H1 (cell line): ENCODE results near the gene AURKB. TPM values are rescaled to one million over a fixed set of nuclear protein-coding genes. Genes with fewer than 3 reads are reported as not detected.
"Not testable (repeated sequence)": the region's sequence is repeated elsewhere in the genome, so short reads cannot be mapped to it uniquely, and the experiment has no call there.

Experiments
- CTCF ChIA-PET: fragments of 300-600 bp; sonication (Branson Sonifier 250); formaldehyde crosslinking; loops from one replicate; lab custom pipeline; 2021; ENCODE audit not compliant: partially characterized antibody; lab: Charles Lee
- POLR2A ChIA-PET: fragments of 300-600 bp; sonication (Branson Sonifier 250); formaldehyde crosslinking; loops from one replicate; lab custom pipeline; 2021; ENCODE audit warnings: inconsistent platforms; ENCODE audit not compliant: partially characterized antibody; lab: Charles Lee
- DNase-seq, 2 experiments: peaks; one replicate each; pipeline versions ENCODE4 v3.0.0 to v3.0.0-alpha.2; 2010 to 2022; ENCODE audit warnings: low spot score in 2 of 2, low read depth in 1 of 2, mixed read lengths in 1 of 2
- FAIRE-seq: peaks from 2 replicates; lab custom pipeline; 2011; peaks lifted over from hg19 to GRCh38; lab: Jason Lieb, UNC
- H2AFZ ChIP-seq: 2 replicates; pipeline ENCODE4 v1.8.1; 2012; ENCODE audit warnings: low read length, inconsistent platforms
- H2AK5ac ChIP-seq: 2 replicates; pipeline ENCODE4 v1.6.1; 2013; ENCODE audit warnings: low read depth, low read length
- H2BK120ac ChIP-seq: replicated peaks from 2 replicates; pipeline ENCODE3; 2013; ENCODE audit warnings: low read depth, low read length, inconsistent platforms
- H2BK12ac ChIP-seq: 2 replicates; pipeline ENCODE4 v1.6.1; 2013; ENCODE audit warnings: low read depth, low read length
- H2BK15ac ChIP-seq: 2 replicates; pipeline ENCODE4 v1.6.1; 2013; ENCODE audit warnings: low read length
- H2BK20ac ChIP-seq: 2 replicates; pipeline ENCODE4 v1.6.1; 2013; ENCODE audit warnings: low read length
- H2BK5ac ChIP-seq: 2 replicates; pipeline ENCODE4 v1.6.1; 2013; ENCODE audit warnings: low read depth, low read length
- H3K14ac ChIP-seq: 2 replicates; pipeline ENCODE4 v1.6.1; 2013; ENCODE audit warnings: inconsistent platforms; ENCODE audit not compliant: insufficient read length
- H3K18ac ChIP-seq: 2 replicates; pipeline ENCODE4 v1.6.1; 2013; ENCODE audit warnings: low read length; ENCODE audit errors: extremely low read depth
- H3K23ac ChIP-seq: 2 replicates; pipeline ENCODE4 v1.6.1; 2013; ENCODE audit warnings: inconsistent platforms; ENCODE audit not compliant: insufficient read length
- H3K23me2 ChIP-seq: 2 replicates; pipeline ENCODE4 v1.6.1; 2013; ENCODE audit warnings: low read depth, low read length
- H3K27ac ChIP-seq: 2 replicates; pipeline ENCODE4 v1.6.1; 2011; ENCODE audit warnings: low read depth, low read length, inconsistent platforms
- H3K27me3 ChIP-seq, 4 experiments: replicated peaks in 1 of 4; 1 replicate in 1 of 4; 2 replicates in 3 of 4; pipeline versions ENCODE4 v1.6.1 to v1.8.1; 2011 to 2013; ENCODE audit warnings: low read length in 3 of 4, mild to moderate bottlenecking in 3 of 4, inconsistent platforms in 2 of 4, mixed read lengths in 2 of 4, moderate library complexity in 1 of 4; ENCODE audit not compliant: control insufficient read depth in 3 of 4, insufficient read depth in 3 of 4; ENCODE audit errors: extremely low read depth in 1 of 4
- H3K36me3 ChIP-seq, 4 experiments: 2 replicates each; pipeline versions ENCODE4 v1.6.1 to v1.8.1; 2011 to 2013; ENCODE audit warnings: mild to moderate bottlenecking in 4 of 4, low read length in 3 of 4, moderate library complexity in 2 of 4, control low read depth in 1 of 4, inconsistent platforms in 1 of 4; ENCODE audit not compliant: insufficient read depth in 4 of 4, control insufficient read depth in 2 of 4
- H3K4ac ChIP-seq: replicated peaks from 2 replicates; pipeline ENCODE3; 2013; ENCODE audit warnings: low read length, low read depth, mixed read lengths, inconsistent platforms; ENCODE audit not compliant: insufficient read length
- H3K4me1 ChIP-seq, 4 experiments: replicated peaks in 1 of 4; 1 replicate in 1 of 4; 2 replicates in 3 of 4; pipeline versions ENCODE4 v1.6.1 to v1.8.1; 2011 to 2013; ENCODE audit warnings: low read length in 3 of 4, inconsistent platforms in 2 of 4, mixed read lengths in 1 of 4; ENCODE audit not compliant: insufficient read depth in 4 of 4, control insufficient read depth in 3 of 4
- H3K4me2 ChIP-seq, 2 experiments: 2 replicates each; pipeline versions ENCODE4 v1.6.1 to v1.8.1; 2011 to 2013; ENCODE audit warnings: low read depth in 2 of 2, low read length in 2 of 2, control low read depth in 1 of 2, inconsistent platforms in 1 of 2, mild to moderate bottlenecking in 1 of 2; ENCODE audit not compliant: insufficient read depth in 1 of 2
- H3K4me3 ChIP-seq, 4 experiments: fragments of 200-600, 300-600 bp in 1 of 4; sonication (generic), shearing (Covaris generic), sonication (Bioruptor Twin) in 1 of 4; 2 replicates each; pipeline versions ENCODE4 v1.5.1 to v1.8.1; 2011 to 2016; ENCODE audit warnings: low read length in 4 of 4, low read depth in 3 of 4, control low read depth in 2 of 4, inconsistent platforms in 2 of 4, mild to moderate bottlenecking in 2 of 4, mixed read lengths in 1 of 4, moderate library complexity in 1 of 4; ENCODE audit not compliant: insufficient read depth in 2 of 4; ENCODE audit errors: extremely low read depth in 1 of 4
- H3K56ac ChIP-seq: replicated peaks from 2 replicates; pipeline ENCODE3; 2013; ENCODE audit warnings: low read depth, mild to moderate bottlenecking, mixed read lengths, low read length, inconsistent platforms; ENCODE audit not compliant: insufficient read length
- H3K79me1 ChIP-seq: 2 replicates; pipeline ENCODE4 v1.6.1; 2013; ENCODE audit warnings: low read depth, low read length, control low read depth
- H3K79me2 ChIP-seq, 2 experiments: 2 replicates each; pipeline versions ENCODE4 v1.6.1 to v1.8.1; 2012 to 2013; ENCODE audit warnings: low read length in 2 of 2, mild to moderate bottlenecking in 2 of 2, inconsistent platforms in 1 of 2; ENCODE audit not compliant: insufficient read depth in 2 of 2, control insufficient read depth in 1 of 2
- H3K9ac ChIP-seq, 4 experiments: replicated peaks in 1 of 4; 1 replicate in 1 of 4; 2 replicates in 3 of 4; pipeline versions ENCODE4 v1.6.1 to v1.8.1; 2011 to 2013; ENCODE audit warnings: low read depth in 3 of 4, low read length in 3 of 4, control low read depth in 2 of 4, mild to moderate bottlenecking in 2 of 4, moderate library complexity in 2 of 4, inconsistent platforms in 1 of 4; ENCODE audit errors: extremely low read depth in 1 of 4
- H3K9me3 ChIP-seq, 2 experiments: 2 replicates each; pipeline versions ENCODE4 v1.6.1 to v1.8.1; 2012 to 2013; ENCODE audit warnings: mild to moderate bottlenecking in 2 of 2, moderate library complexity in 2 of 2, control low read depth in 1 of 2, inconsistent platforms in 1 of 2, low read depth in 1 of 2, low read length in 1 of 2, mixed read lengths in 1 of 2; ENCODE audit not compliant: insufficient read depth in 2 of 2
- H4K20me1 ChIP-seq, 2 experiments: replicated peaks in 1 of 2; 2 replicates each; pipeline versions ENCODE3 to v1.8.1; 2011 to 2013; ENCODE audit warnings: inconsistent platforms in 2 of 2, low read length in 2 of 2, mild to moderate bottlenecking in 1 of 2; ENCODE audit not compliant: insufficient read depth in 2 of 2, control insufficient read depth in 1 of 2
- H4K5ac ChIP-seq: 2 replicates; pipeline ENCODE4 v1.6.1; 2013; ENCODE audit warnings: low read length, low read depth, mixed read lengths, inconsistent platforms; ENCODE audit not compliant: insufficient read length
- H4K8ac ChIP-seq: 2 replicates; pipeline ENCODE4 v1.8.0; 2013; ENCODE audit warnings: mild to moderate bottlenecking, moderate library complexity, low read length, inconsistent platforms; ENCODE audit not compliant: insufficient read depth; ENCODE audit errors: extremely low read depth
- H4K91ac ChIP-seq: replicated peaks from 2 replicates; pipeline ENCODE3; 2013; ENCODE audit warnings: low read length, mixed read lengths, inconsistent platforms; ENCODE audit not compliant: insufficient read length
- WGBS, 2 experiments: shearing (Covaris generic) in 1 of 2; methylation state at CpG; one replicate each; pipeline versions ENCODE4 v1.1.6 to v1.1.7; 2013 to 2015; ENCODE audit warnings: low lambda C conversion rate in 2 of 2, mixed read lengths in 2 of 2, inconsistent platforms in 1 of 2, low coverage in 1 of 2, missing lambda C conversion rate in 1 of 2; ENCODE audit not compliant: insufficient replicate concordance in 2 of 2, insufficient coverage in 1 of 2, insufficient read length in 1 of 2; ENCODE audit errors: extremely low coverage in 1 of 2, missing lambda C conversion rate in 1 of 2; 5-methylcytosine and 5-hydroxymethylcytosine counted together
- polyA plus RNA-seq, 7 experiments: library from polyadenylated mRNA; depleted of rRNA in 3 of 7; stranded (reverse) in 5 of 7; unstranded in 2 of 7; fragments of >200 nt in 5 of 7; fragments of 200-250 nt in 2 of 7; gene quantifications; 1 replicate in 5 of 7; 2 replicates in 1 of 7; 4 replicates in 1 of 7; pipeline versions ENCODE4 v1.2.1 to v1.2.3, GENCODE V29; 2011 to 2013; ENCODE audit warnings: missing spikeins in 2 of 7, mixed read lengths in 2 of 7
- total RNA-seq: library from RNA; stranded (reverse); fragmentation: NEBNext Ultra II Directional; extraction: Animal tissue kit (Norgen Biotek cat#: 25700); gene quantifications from 2 replicates; pipeline ENCODE4 v1.2.1, GENCODE V29; 2021

The AURKB gene
- total and polyA plus RNA-seq, 2 of the 8 experiments (the other 6 are each of a cell fraction or from before 2014, with no cell fraction given) = 102 to 160 TPM

GRCh38 chr17:8251411-8251810 lies 41.0 kb upstream of the AURKB start:
- not testable (repeated sequence) for FAIRE-seq

More at GRCh38 chr17:8251411-8251810, 41.0 kb upstream of the AURKB start:
- not testable (repeated sequence) for H3K14ac ChIP-seq, H2BK120ac ChIP-seq, H2BK15ac ChIP-seq, H2BK12ac ChIP-seq, H4K8ac ChIP-seq, H3K9ac ChIP-seq, H4K5ac ChIP-seq, H3K4me2 ChIP-seq, H3K9me3 ChIP-seq, H3K56ac ChIP-seq, H2BK5ac ChIP-seq, H3K79me1 ChIP-seq, H4K20me1 ChIP-seq, H3K23ac ChIP-seq, H2AFZ ChIP-seq, H4K91ac ChIP-seq, DNase-seq, H2AK5ac ChIP-seq, H3K4ac ChIP-seq, H3K4me3 ChIP-seq, H3K27me3 ChIP-seq, H2BK20ac ChIP-seq, H3K4me1 ChIP-seq, H3K27ac ChIP-seq, H3K18ac ChIP-seq
- 100% methylated on average over 2 of the region's 2 CpGs; no CpG with 5 or more reads in 1 of the 2 experiments for WGBS, 2 experiments
- Histone ChIP-seq H3K79me2 (peaks cover 24 to 45% of the 10 kb centered on the region in 2 experiments), H3K36me3 (peaks cover 16 to 28% (median 23%) of the 10 kb centered on the region in 4 experiments), H3K23me2 (peaks cover 18% of the 10 kb centered on the region)
- ChIA-PET CTCF (interaction anchor here (0.6 to 2.0 kb wide), 6 partner anchors 9 to 333 kb away, joined by 3 to 12 read pairs (median 4); no protein-coding TSS in a partner anchor), POLR2A (interaction anchor here (0.7 to 66.3 kb wide), 9 partner anchors 9 to 130 kb away, joined by 3 to 1521 read pairs (median 4); partner anchors contain the start of genes CTC1, KRABD2, PFAS and RANGRF)
